Dedifferentiated amniotic fluid mesenchymal stem cell (primary cell): Measurements from ENCODE around the gene CCDC88C.
"Not testable (repeated sequence)": the region's sequence is repeated elsewhere in the genome, so short reads cannot be mapped to it uniquely, and the experiment has no call there.

Experiments used
- DNase-seq: peaks from one replicate; pipeline ENCODE4 v3.0.0-alpha.2; 2016; ENCODE audit errors: extremely low spot score

The CCDC88C gene, protein sequence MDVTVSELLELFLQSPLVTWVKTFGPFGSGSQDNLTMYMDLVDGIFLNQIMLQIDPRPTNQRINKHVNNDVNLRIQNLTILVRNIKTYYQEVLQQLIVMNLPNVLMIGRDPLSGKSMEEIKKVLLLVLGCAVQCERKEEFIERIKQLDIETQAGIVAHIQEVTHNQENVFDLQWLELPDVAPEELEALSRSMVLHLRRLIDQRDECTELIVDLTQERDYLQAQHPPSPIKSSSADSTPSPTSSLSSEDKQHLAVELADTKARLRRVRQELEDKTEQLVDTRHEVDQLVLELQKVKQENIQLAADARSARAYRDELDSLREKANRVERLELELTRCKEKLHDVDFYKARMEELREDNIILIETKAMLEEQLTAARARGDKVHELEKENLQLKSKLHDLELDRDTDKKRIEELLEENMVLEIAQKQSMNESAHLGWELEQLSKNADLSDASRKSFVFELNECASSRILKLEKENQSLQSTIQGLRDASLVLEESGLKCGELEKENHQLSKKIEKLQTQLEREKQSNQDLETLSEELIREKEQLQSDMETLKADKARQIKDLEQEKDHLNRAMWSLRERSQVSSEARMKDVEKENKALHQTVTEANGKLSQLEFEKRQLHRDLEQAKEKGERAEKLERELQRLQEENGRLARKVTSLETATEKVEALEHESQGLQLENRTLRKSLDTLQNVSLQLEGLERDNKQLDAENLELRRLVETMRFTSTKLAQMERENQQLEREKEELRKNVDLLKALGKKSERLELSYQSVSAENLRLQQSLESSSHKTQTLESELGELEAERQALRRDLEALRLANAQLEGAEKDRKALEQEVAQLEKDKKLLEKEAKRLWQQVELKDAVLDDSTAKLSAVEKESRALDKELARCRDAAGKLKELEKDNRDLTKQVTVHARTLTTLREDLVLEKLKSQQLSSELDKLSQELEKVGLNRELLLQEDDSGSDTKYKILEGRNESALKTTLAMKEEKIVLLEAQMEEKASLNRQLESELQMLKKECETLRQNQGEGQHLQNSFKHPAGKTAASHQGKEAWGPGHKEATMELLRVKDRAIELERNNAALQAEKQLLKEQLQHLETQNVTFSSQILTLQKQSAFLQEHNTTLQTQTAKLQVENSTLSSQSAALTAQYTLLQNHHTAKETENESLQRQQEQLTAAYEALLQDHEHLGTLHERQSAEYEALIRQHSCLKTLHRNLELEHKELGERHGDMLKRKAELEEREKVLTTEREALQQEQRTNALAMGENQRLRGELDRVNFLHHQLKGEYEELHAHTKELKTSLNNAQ (N-terminal part only)

DNA sequence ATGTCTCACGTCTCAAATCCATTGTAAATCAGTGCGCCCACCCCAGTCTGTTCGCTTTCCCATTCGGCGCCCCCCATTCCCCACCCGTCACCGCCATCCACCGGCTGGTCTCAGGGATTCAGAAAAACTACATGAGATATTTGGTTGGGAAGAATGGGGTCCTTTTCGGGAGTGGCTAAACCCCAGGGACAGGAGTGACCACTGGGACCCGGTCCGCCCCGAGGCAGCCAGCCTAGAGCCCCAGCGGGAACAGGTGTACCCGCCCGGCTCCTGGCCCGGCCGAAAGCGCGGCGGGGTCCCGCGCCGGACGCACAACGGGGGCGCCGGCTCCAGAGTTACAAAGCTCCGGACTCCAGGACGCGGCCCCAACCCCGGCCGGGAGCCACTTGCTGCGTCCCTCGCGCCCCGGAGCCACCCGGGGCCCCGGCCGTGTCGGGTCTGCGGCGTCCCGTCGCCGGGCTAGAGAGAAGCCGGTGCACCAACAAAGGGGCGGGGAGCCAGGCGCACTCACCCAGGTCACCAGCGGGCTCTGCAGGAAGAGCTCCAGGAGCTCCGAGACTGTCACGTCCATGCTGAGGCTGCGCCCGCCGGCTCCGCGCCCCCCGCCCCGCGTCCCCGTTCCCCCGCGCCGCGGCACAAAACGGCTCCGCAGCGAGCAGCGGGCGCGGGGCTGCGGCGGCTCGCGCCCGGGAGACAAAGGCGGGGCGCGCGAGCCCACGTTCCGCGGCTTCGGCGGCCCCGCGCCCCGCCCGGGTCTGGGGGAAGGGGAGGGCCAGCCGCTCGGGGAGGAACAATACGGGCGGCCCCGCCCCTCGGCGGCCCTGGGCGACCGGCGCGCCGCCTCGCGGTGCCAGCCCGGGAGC is at the start of gene CCDC88C:
TSS of gene CCDC88C (minus strand) at position 701 of the 863 bp plus-strand sequence. CDS start at position 571, 130 bp downstream.
- no peak for DNase-seq

DNA sequence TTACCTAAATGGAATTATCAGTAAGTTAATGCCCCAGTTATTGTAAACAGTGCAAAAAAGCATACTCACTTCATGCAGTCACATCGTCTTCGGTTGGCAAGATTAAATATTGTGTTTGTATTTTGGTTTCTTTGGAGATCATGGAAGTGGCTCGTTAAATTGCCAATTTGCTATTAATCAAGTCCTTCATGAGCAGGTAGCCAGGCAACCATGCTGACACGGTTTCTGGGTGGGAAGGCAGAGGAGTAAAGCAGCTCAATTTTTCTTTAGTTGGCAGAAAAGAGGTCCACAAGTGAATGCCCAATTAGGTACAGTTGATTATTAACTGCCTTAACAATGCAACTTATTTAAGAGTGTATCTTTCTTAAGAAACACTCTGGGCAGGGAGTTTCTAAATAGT is 48.6 kb upstream of the CCDC88C start:
- DNase-seq: no peak

GRCh38 chr14:91464615-91465205 is 47.1 kb upstream of the CCDC88C start:
- DNase-seq: no peak

DNA sequence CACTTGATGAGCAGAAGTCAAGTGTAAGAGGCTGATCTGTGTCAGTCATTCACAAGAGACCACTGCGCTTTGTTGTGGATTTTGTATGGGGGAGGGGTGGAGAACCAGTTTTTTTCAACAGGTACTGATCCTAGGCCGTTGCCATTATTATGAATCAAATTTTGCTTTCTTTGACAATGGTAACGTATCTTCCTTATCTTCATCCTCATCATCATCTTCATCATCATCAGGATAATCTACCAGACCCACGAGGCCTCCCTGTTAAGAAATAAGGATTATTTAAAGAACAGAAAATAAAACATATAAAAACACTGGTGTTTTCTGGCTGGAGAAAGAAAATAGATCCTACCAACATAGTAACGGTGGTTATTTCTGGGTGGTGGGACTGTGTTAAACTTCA is 41.0 kb upstream of the CCDC88C start:
- no peak for DNase-seq

GRCh38 chr14:91456283-91456682 is 38.7 kb upstream of the CCDC88C start:
- no peak for DNase-seq

- no peak for DNase-seq
These were observed 37.0 kb upstream of the CCDC88C start for GRCh38 chr14:91454580-91454979.

DNA sequence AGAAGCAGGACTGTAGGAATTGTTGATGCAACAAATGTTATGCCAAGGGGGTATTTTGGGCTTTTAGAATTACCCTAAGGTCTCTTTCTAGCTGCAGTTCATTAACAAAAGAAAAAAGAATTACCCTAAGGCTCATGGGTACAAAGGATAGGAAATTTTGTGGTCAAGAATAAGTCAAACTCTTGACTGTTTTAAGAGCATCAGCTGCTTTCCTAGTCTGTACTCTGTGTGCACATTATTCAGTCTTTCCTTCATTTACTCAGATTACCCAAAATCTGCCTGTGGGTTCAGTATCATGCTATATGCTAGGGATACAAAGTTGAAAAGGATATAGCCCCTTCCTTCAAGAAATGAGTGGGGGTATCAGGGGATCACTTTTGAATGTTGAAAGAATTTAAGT is 36.5 kb upstream of the CCDC88C start:
- DNase-seq: no peak

DNA sequence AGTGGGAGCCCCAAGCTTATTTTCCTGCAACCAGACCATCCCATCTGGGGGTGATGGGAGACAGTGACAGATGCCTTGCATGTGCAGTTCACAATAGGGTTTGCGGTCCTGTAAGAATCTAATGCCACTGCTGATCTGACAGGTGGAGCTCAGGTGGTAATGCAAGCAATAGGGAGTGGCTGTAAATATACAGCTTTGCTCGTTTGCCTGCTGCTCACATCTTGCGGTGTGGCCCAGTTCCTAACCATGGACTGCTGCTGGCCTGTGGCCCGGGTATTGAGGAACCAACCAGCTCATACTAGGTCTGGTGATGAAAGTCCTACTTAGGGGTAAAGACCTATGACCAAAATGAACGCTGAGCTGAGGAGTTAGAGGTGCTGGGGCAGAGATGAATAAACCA is 36.1 kb upstream of the CCDC88C start:
- no peak for DNase-seq

GRCh38 chr14:91444335-91445020 is 26.9 kb upstream of the CCDC88C start:
- DNase-seq: no peak

- DNase-seq: no peak
These were observed 21.7 kb upstream of the CCDC88C start for GRCh38 chr14:91439345-91439744.

DNA sequence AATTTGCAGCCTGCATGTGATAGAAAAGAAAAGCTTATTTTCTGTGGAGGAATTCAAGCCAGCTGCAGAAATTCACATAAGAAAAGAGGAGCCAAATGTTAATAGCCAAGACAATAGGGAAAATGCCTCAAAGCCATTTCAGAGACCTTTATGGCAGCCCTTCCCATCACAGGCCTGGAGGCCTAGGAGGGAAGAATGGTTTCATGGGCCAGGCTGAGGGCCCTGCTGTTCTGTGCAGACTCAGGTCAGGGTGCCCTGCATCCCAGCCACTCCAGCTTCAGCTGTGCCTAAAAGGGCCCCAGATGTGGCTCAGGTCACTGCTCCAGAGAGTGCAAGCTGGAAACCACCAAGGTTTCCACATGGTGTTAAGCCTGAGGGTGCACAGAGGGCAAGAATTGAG is 21.2 kb upstream of the CCDC88C start:
- no peak for DNase-seq

DNA sequence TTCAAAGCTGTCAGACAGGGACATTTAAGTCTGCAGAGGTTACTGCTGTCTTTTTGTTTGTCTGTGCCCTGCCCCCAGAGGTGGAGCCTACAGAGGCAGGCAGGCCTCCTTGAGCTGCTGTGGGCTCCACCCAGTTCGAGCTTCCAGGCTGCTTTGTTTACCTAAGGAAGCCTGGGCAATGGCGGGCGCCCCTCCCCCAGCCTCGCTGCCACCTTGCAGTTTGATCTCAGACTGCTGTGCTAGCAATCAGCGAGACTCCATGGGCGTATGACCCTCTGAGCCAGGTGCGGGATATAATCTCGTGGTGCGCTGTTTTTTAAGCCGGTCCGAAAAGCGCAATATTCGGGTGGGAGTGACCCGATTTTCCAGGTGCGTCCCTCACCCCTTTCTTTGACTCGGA is 18.6 kb upstream of the CCDC88C start:
- DNase-seq: not testable (repeated sequence)

GRCh38 chr14:91429385-91429784 is 11.8 kb upstream of the CCDC88C start:
- no peak for DNase-seq

DNA sequence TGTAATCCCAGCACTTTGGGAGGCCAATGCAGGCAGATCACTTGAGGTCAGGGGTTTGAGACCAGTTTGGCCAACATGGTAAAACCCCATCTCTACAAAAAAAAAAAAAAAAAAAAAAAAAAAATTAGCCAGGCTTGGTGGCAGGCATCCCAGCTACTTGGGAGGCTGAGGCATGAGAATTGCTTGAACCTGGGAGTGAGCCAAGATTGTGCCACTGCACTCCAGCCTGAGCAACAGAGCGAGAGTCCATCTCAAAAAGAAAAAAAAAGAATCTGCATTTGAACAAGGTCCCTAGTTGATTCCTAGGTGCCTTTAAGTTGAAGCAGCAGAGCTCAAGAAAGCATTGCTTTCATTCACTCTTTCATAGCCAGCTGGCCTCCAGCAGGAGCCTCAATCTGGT is 11.3 kb upstream of the CCDC88C start:
- not testable (repeated sequence) for DNase-seq

- not testable (repeated sequence) for DNase-seq
These were observed 7.9 kb upstream of the CCDC88C start for GRCh38 chr14:91425531-91425944.

DNA sequence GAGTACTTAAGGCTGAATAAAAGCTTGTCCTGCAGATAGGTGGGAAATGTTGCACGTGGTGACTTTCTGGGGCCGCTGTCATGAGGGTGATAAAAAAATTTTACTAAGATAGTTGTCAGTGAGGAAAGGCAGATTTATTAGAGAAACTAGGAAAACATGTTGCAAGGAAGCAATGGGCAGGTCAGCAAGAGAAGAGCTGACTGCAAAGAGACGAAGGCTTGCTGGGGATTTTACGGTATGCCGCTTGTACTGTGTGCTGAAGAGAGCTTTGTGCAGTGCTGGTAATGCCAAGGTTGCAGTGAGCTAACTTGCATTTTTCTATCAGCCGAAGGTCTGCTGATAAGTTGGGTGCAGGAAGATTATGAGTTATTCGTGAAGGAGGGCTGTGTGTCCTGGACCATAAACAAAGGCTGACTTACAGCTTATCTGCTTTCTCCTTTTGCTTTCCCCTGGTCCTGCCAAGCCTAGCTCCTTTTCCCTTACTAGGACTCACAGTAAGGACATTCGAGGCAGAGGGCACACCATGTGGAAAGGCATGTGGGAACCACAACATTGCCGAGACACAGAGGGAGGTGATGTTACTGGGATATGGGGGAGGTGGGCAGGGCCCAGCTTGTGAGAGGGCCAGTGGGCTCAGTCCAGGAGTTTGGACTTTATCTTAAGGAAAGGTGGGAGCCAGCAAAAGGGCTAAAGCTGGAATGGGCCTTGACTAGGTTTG is 7.4 kb upstream of the CCDC88C start:
- DNase-seq: no peak

DNA sequence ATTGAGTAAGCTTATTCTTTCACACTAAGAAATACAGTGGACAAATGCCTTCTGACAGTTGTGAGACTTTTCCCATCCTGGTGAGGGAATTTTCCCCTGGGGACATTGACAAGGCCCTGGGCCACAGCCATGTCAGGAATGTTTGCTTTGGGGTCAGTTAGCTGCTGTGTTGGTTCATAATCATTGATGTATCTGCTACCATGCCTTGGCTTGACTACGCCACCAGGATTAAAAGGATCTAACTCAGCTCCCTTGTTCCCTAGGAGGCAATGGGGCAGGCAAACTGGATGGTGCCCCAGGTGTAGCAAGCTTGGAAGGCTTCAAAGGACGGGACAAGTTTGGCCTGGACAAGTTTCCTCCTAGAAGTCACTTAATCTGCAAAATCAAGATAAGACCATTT is 3.1 kb upstream of the CCDC88C start:
- no peak for DNase-seq

- no peak for DNase-seq
These were observed 1.8 kb upstream of the CCDC88C start for GRCh38 chr14:91419451-91419850.

DNA sequence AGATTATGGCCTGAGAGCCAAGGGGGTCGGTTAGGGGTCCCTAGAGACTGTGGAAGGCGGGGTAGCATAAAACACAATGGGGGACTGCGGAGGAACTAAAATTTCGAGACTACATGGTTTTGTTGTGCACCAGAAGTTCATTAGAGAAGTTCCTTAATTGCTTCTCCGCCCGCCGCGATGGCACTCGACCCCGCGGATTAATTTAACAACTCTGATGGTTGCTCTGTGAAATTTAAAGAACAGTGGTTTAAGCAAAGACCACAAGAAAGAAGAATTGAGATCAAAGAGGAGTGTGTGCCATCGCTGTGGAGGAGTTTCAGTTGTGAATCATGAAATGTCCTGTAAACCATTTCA is 1.4 kb upstream of the CCDC88C start:
- no peak for DNase-seq
